A549 (cell line): ENCODE results near the gene RBM10.

Source experiments
- CTCF ChIP-seq: fragments of >200 bp; sonication (Bioruptor Twin); formaldehyde crosslinking; IDR thresholded peaks from 3 replicates; pipeline ENCODE4 v1.5.1; 2016
- HDAC2 ChIP-seq: fragments of 200-600 bp; sonication (generic); IDR thresholded peaks from 2 replicates; pipeline ENCODE4 v1.6.1; 2016
- MAX ChIP-seq: IDR thresholded peaks from 2 replicates; pipeline ENCODE4 v1.6.1; 2012
- NR3C1 ChIP-seq: fragments of >200 bp; sonication (Bioruptor Twin); formaldehyde crosslinking; IDR thresholded peaks from 3 replicates; pipeline ENCODE4 v1.6.1; 2017
- POLR2A ChIP-seq: IDR thresholded peaks from 2 replicates; pipeline ENCODE4 v1.6.1; 2012; ENCODE audit warnings: mild to moderate bottlenecking, low read length
- RARB ChIP-seq: fragments of 250-450 bp; sonication (Bioruptor Pico); IDR thresholded peaks from 2 replicates; pipeline ENCODE4 v1.8.0; 2021; ENCODE audit warnings: mild to moderate bottlenecking, moderate library complexity
- SMC3 ChIP-seq: fragments of >200 bp; sonication (Bioruptor Twin); formaldehyde crosslinking; IDR thresholded peaks from 3 replicates; pipeline ENCODE4 v1.6.1; 2018; ENCODE audit warnings: inconsistent platforms

GRCh38 chrX:47193475-47194193, 48.6 kb downstream of the RBM10 start, which contains the start of gene UBA1:
- peak; percentile 85 for TF ChIP-seq SMC3
- no peak for TF ChIP-seq NR3C1
- TF ChIP-seq CTCF, result peak; percentile 78
- no peak for TF ChIP-seq MAX
- no peak for TF ChIP-seq HDAC2
- TF ChIP-seq RARB (CRISPR knock-in tag), result no peak
- TF ChIP-seq POLR2A, result peak; percentile 91
